GM19351 (cell line): ENCODE results near the gene ZFP1.

Experiments used
- ATAC-seq: cut with Tn5 transposase; IDR thresholded peaks from one replicate; pipeline ENCODE4 v1.9.1; 2021; ENCODE audit warnings: mild to moderate bottlenecking, moderate library complexity; ENCODE audit not compliant: unreplicated experiment

ZFP1 gene

GRCh38 chr16:75147968-75148310, 385 bp upstream of the ZFP1 start:
- no peak for ATAC-seq

- no peak for ATAC-seq
Observed at GRCh38 chr16:75151798-75152197, 3.5 kb downstream of the ZFP1 start.

- ATAC-seq = no peak
Observed at GRCh38 chr16:75152635-75153034, 4.3 kb downstream of the ZFP1 start.

- ATAC-seq = no peak
Observed at GRCh38 chr16:75160386-75160785, 12.1 kb downstream of the ZFP1 start.

- ATAC-seq = no peak
Observed at GRCh38 chr16:75169899-75170405, 21.6 kb downstream of the ZFP1 start.

GRCh38 chr16:75172578-75172977, 24.3 kb downstream of the ZFP1 start:
- no peak for ATAC-seq

GRCh38 chr16:75175074-75175473, 26.8 kb downstream of the ZFP1 start:
- ATAC-seq = no peak

GRCh38 chr16:75176926-75177325, 28.6 kb downstream of the ZFP1 start:
- ATAC-seq = no peak

- ATAC-seq = no peak
Observed at GRCh38 chr16:75179208-75179607, 30.9 kb downstream of the ZFP1 start.

GRCh38 chr16:75181630-75182029, 33.3 kb downstream of the ZFP1 start:
- ATAC-seq = no peak

- ATAC-seq = no peak
Observed at GRCh38 chr16:75188832-75189477, 40.6 kb downstream of the ZFP1 start.

- ATAC-seq = no peak
Observed at GRCh38 chr16:75189638-75190245, 41.4 kb downstream of the ZFP1 start.

GRCh38 chr16:75192606-75193264, 44.4 kb downstream of the ZFP1 start:
- no peak for ATAC-seq

- no peak for ATAC-seq
Observed at GRCh38 chr16:75193265-75193650, 44.9 kb downstream of the ZFP1 start.

- ATAC-seq = no peak
Observed at GRCh38 chr16:75193730-75194444, 45.6 kb downstream of the ZFP1 start.

- no peak for ATAC-seq
Observed at GRCh38 chr16:75195811-75196790, 47.8 kb downstream of the ZFP1 start.

- no peak for ATAC-seq
Observed at GRCh38 chr16:75196836-75197235, 48.5 kb downstream of the ZFP1 start.

GRCh38 chr16:75197522-75198134, 49.3 kb downstream of the ZFP1 start:
- no peak for ATAC-seq

GRCh38 chr16:75198135-75198600, 49.8 kb downstream of the ZFP1 start:
- no peak for ATAC-seq

GRCh38 chr16:75202069-75202590, 53.8 kb downstream of the ZFP1 start:
- no peak for ATAC-seq
